HepG2 (cell line): Measurements from ENCODE around the gene CLDN22. TPM values are rescaled to one million over a fixed set of nuclear protein-coding genes. Genes with fewer than 3 reads are reported as not detected.

Experiments used
- ATAC-seq: fragments of 200-7000 bp; cut with Tn5 transposase; 3 replicates; pipeline ENCODE4 v1.9.1; 2020; ENCODE audit warnings: mild to moderate bottlenecking, moderate library complexity
- BruUV-seq: library from RNA; stranded (reverse); fragments of 400-500 nt; replicated peaks from 2 replicates; lab custom pipeline; 2021; lab: Mats Ljungman, UMichigan
- CTCF ChIA-PET: fragments of 300-600 bp; formaldehyde crosslinking; extraction: SDS; loops from one replicate; lab custom pipeline; 2021; ENCODE audit warnings: low total read pairs, inconsistent platforms, low intra/inter-chr PET ratio; lab: Yijun Ruan, JAX
- POLR2A ChIA-PET: fragments of 350-600 bp; sonication (Branson Sonifier 250); formaldehyde crosslinking; loops from one replicate; lab custom pipeline; 2020; ENCODE audit warnings: antibody characterized with exemption, inconsistent platforms; lab: Yijun Ruan, JAX
- DNase-seq: peaks from one replicate; pipeline ENCODE4 v3.0.0-alpha.2; 2015; ENCODE audit warnings: low spot score
- FAIRE-seq: peaks from 3 replicates; lab custom pipeline; 2011; peaks lifted over from hg19 to GRCh38; lab: Jason Lieb, UNC
- H2AFZ ChIP-seq: one replicate; pipeline ENCODE4 v1.6.1; 2011; ENCODE audit warnings: low read length, inconsistent platforms
- H3K27ac ChIP-seq: fragments of 300-600 bp; 3 replicates; pipeline ENCODE4 v1.8.0; 2011; ENCODE audit warnings: mixed run types, mild to moderate bottlenecking, mixed read lengths, low read length, inconsistent platforms; ENCODE audit not compliant: insufficient read depth; ENCODE audit errors: extremely low read length
- H3K27me3 ChIP-seq, 2 experiments: fragments of 200-600 bp in 1 of 2; 2 replicates in 1 of 2; 3 replicates in 1 of 2; pipeline versions ENCODE4 v1.6.0 to v1.8.0; 2011; ENCODE audit warnings: low read length in 2 of 2, mild to moderate bottlenecking in 2 of 2, moderate library complexity in 2 of 2, inconsistent platforms in 1 of 2; ENCODE audit not compliant: insufficient read depth in 2 of 2, control insufficient read depth in 1 of 2
- H3K36me3 ChIP-seq, 2 experiments: fragments of 200-600 bp in 1 of 2; replicated peaks in 1 of 2; 2 replicates in 1 of 2; 3 replicates in 1 of 2; pipeline versions ENCODE4 v1.5.1 to v1.8.0; 2011; ENCODE audit warnings: low read length in 2 of 2, inconsistent platforms in 1 of 2; ENCODE audit not compliant: insufficient read depth in 2 of 2, control insufficient read depth in 1 of 2
- H3K4me1 ChIP-seq: 2 replicates; pipeline ENCODE4 v1.5.1; 2012; ENCODE audit warnings: low read length, inconsistent platforms; ENCODE audit not compliant: insufficient read depth
- H3K4me2 ChIP-seq: 2 replicates; pipeline ENCODE4 v1.6.0; 2011; ENCODE audit warnings: low read depth, low read length, inconsistent platforms
- H3K4me3 ChIP-seq, 3 experiments: fragments of 200-600 bp in 1 of 3; sonication (generic), shearing (Covaris generic) in 1 of 3; replicated peaks in 1 of 3; 2 replicates each; pipeline ENCODE4 v1.5.1; 2011 to 2016; ENCODE audit warnings: low read length in 3 of 3, inconsistent platforms in 2 of 3, low read depth in 2 of 3, mild to moderate bottlenecking in 2 of 3, control low read depth in 1 of 3, mixed read lengths in 1 of 3; ENCODE audit not compliant: insufficient read depth in 1 of 3
- H3K79me2 ChIP-seq: one replicate; pipeline ENCODE4 v1.6.1; 2011; ENCODE audit warnings: low read length, inconsistent platforms; ENCODE audit not compliant: insufficient read depth
- H3K9ac ChIP-seq: 2 replicates; pipeline ENCODE4 v1.6.0; 2011; ENCODE audit warnings: mild to moderate bottlenecking, low read depth, low read length, inconsistent platforms; ENCODE audit not compliant: insufficient read depth
- H3K9me3 ChIP-seq: 2 replicates; pipeline ENCODE4 v1.5.1; 2012; ENCODE audit warnings: mild to moderate bottlenecking, low read length
- H4K20me1 ChIP-seq: 2 replicates; pipeline ENCODE4 v1.6.0; 2011; ENCODE audit warnings: inconsistent platforms, mild to moderate bottlenecking, low read length, moderate library complexity; ENCODE audit not compliant: insufficient read depth
- ARNT2 ChIP-seq: sonication (generic); formaldehyde crosslinking; IDR thresholded peaks from 2 replicates; pipeline ENCODE4 v1.8.0; 2022; ENCODE audit warnings: mild to moderate bottlenecking, low read depth, missing genetic modification reagents, moderate library complexity
- ATRX ChIP-seq: sonication (generic); formaldehyde crosslinking; IDR thresholded peaks from 2 replicates; pipeline ENCODE4 v1.4.0; 2020; ENCODE audit warnings: missing genetic modification reagents, borderline replicate concordance
- FOXO4 ChIP-seq: sonication (generic); formaldehyde crosslinking; conservative IDR thresholded peaks from 2 replicates; pipeline ENCODE4 v1.8.1; 2023; ENCODE audit warnings: missing genetic modification reagents
- PHF21A ChIP-seq: sonication (generic); formaldehyde crosslinking; IDR thresholded peaks from 2 replicates; pipeline ENCODE4 v1.5.0; 2020; ENCODE audit warnings: mild to moderate bottlenecking, missing genetic modification reagents
- TRIM22 ChIP-seq: fragments of 450-650 bp; IDR thresholded peaks from 2 replicates; pipeline ENCODE4 v1.6.1; 2017
- ZBTB42 ChIP-seq: sonication (generic); formaldehyde crosslinking; IDR thresholded peaks from 2 replicates; pipeline ENCODE4 v1.5.0; 2020; ENCODE audit warnings: mild to moderate bottlenecking, missing genetic modification reagents
- ZNF446 ChIP-seq: sonication (generic); formaldehyde crosslinking; IDR thresholded peaks from 2 replicates; pipeline ENCODE4 v1.5.0; 2020; ENCODE audit warnings: mild to moderate bottlenecking, missing genetic modification reagents
- ZNF468 ChIP-seq: sonication (generic); formaldehyde crosslinking; IDR thresholded peaks from 2 replicates; pipeline ENCODE4 v1.8.0; 2022; ENCODE audit warnings: mild to moderate bottlenecking, moderate library complexity, missing genetic modification reagents
- ZNF782 ChIP-seq: sonication (generic); formaldehyde crosslinking; IDR thresholded peaks from 2 replicates; pipeline ENCODE4 v1.4.0; 2020; ENCODE audit warnings: missing genetic modification reagents, mild to moderate bottlenecking, borderline replicate concordance
- WGBS: methylation state at CpG from one replicate; pipeline ENCODE4 v1.1.6; 2017; ENCODE audit warnings: low lambda C conversion rate; 5-methylcytosine and 5-hydroxymethylcytosine counted together
- in situ Hi-C: cut with HindIII; loops from 2 replicates; pipeline ENCODE4 v1.10.0; 2017; ENCODE audit warnings: low pct_unique_long_range_greater_than_20kb; ENCODE audit not compliant: extremely low pct_ligation_motif_present
- intact Hi-C: fragments of 100-400 bp; cut with micrococcal nuclease; formaldehyde crosslinking; loops from one replicate; pipeline ENCODE4 v1.10.0; 2022; ENCODE audit not compliant: unreplicated experiment
- polyA plus RNA-seq, 8 experiments: library from polyadenylated mRNA; depleted of rRNA in 3 of 8; stranded (reverse) in 7 of 8; unstranded in 1 of 8; fragments of >200 nt; fragmentation: Illumina TruSeq in 4 of 8; extraction: Trizol in 4 of 8; gene quantifications; 2 replicates each; pipeline versions ENCODE4 v1.2.1 to v1.2.3, GENCODE V29; 2011 to 2016; ENCODE audit warnings: low read depth in 4 of 8, missing spikeins in 1 of 8, mixed read lengths in 1 of 8; ENCODE audit not compliant: insufficient read depth in 1 of 8
- total RNA-seq, 5 experiments: library from RNA; depleted of rRNA; stranded (reverse); fragments of >200 nt; fragmentation: Illumina TruSeq; extraction: Trizol; gene quantifications; 2 replicates each; pipeline ENCODE4 v1.2.3, GENCODE V29; 2016; ENCODE audit warnings: low read depth in 1 of 5
- TF ChIP-seq, protein P1 (sequence below): sonication (generic); formaldehyde crosslinking; IDR thresholded peaks from 2 replicates; pipeline ENCODE4 v1.4.0; 2020; ENCODE audit warnings: missing genetic modification reagents
- TF ChIP-seq, protein P2 (sequence below): sonication (generic); formaldehyde crosslinking; IDR thresholded peaks from 2 replicates; pipeline ENCODE4 v1.4.0; 2020; ENCODE audit warnings: missing genetic modification reagents, borderline replicate concordance

Gene CLDN22
- total and polyA plus RNA-seq, 2 of the 13 experiments (the other 11 are each of a cell fraction or from before 2014, with no cell fraction given) = 0.07 TPM; not detected in 1

- in situ Hi-C loops = no loop called here
- Histone ChIP-seq H3K27me3 (no peaks in the 10 kb centered on the region; a peak in 1 of 5 replicates), H3K4me3 (no peak overlapping the region), H3K9me3 (no peaks in the 10 kb centered on the region), H2AFZ (no peak overlapping the region), H3K4me2 (no peak overlapping the region), H4K20me1 (no peaks in the 10 kb centered on the region), H3K79me2 (no peaks in the 10 kb centered on the region), H3K4me1 (no peaks in the 10 kb centered on the region), H3K9ac (no peak overlapping the region), H3K36me3 (no peaks in the 10 kb centered on the region), H3K27ac (no peak overlapping the region)
- DNase-seq (no peak), ATAC-seq (no peak), FAIRE-seq (no peak)
- CTCF ChIA-PET = no interaction called here
- intact Hi-C loops = no loop called here
- 74% methylated on average over 12 of the region's 12 CpGs for WGBS
- no TSS peak for BruUV-seq
- POLR2A ChIA-PET = no interaction called here
- TF ChIP-seq ZNF468 = no peak
- no peak for TF ChIP-seq TRIM22
- TF ChIP-seq, protein P1, sequence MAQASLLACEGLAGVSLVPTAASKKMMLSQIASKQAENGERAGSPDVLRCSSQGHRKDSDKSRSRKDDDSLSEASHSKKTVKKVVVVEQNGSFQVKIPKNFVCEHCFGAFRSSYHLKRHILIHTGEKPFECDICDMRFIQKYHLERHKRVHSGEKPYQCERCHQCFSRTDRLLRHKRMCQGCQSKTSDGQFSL = no peak
- no peak for TF ChIP-seq ARNT2 (CRISPR knock-in tag)
These were observed 28.1 kb upstream of the CLDN22 start for GRCh38 chr4:183348136-183348535.

- H2AFZ ChIP-seq = no peak overlapping the region
- no peaks in the 10 kb centered on the region for H3K9me3 ChIP-seq
- H3K4me2 ChIP-seq = no peak overlapping the region
- no peak overlapping the region for H3K9ac ChIP-seq
- FAIRE-seq (no peak), ATAC-seq (no peak), DNase-seq (no peak)
- WGBS = 43% methylated on average over 4 of the region's 4 CpGs
- H4K20me1 ChIP-seq = no peaks in the 10 kb centered on the region
- POLR2A ChIA-PET = no interaction called here
- H3K27me3 ChIP-seq = no peaks in the 10 kb centered on the region; a peak in 1 of 5 replicates
- BruUV-seq = no TSS peak
- in situ Hi-C loops (no loop called here), intact Hi-C loops (no loop called here)
- no peak overlapping the region for H3K4me3 ChIP-seq
- no peaks in the 10 kb centered on the region for H3K4me1 ChIP-seq
- no peaks in the 10 kb centered on the region for H3K79me2 ChIP-seq
- CTCF ChIA-PET = no interaction called here
- H3K36me3 ChIP-seq = no peaks in the 10 kb centered on the region
- H3K27ac ChIP-seq = no peak overlapping the region
- TF ChIP-seq ZNF782 (CRISPR knock-in tag) (no peak), ZBTB42 (CRISPR knock-in tag) (no peak), ZNF446 (CRISPR knock-in tag) (no peak), FOXO4 (CRISPR knock-in tag) (no peak), ATRX (CRISPR knock-in tag) (no peak), PHF21A (no peak)
- TF ChIP-seq, protein P2, sequence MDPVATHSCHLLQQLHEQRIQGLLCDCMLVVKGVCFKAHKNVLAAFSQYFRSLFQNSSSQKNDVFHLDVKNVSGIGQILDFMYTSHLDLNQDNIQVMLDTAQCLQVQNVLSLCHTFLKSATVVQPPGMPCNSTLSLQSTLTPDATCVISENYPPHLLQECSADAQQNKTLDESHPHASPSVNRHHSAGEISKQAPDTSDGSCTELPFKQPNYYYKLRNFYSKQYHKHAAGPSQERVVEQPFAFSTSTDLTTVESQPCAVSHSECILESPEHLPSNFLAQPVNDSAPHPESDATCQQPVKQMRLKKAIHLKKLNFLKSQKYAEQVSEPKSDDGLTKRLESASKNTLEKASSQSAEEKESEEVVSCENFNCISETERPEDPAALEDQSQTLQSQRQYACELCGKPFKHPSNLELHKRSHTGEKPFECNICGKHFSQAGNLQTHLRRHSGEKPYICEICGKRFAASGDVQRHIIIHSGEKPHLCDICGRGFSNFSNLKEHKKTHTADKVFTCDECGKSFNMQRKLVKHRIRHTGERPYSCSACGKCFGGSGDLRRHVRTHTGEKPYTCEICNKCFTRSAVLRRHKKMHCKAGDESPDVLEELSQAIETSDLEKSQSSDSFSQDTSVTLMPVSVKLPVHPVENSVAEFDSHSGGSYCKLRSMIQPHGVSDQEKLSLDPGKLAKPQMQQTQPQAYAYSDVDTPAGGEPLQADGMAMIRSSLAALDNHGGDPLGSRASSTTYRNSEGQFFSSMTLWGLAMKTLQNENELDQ (CRISPR knock-in tag) = no peak
These were observed 27.5 kb upstream of the CLDN22 start for GRCh38 chr4:183347566-183347965.
